Mucosa of gallbladder (tissue), 1 donor: ENCODE data around the gene REXO5. TPM values are rescaled to one million over a fixed set of nuclear protein-coding genes. Genes with fewer than 3 reads are reported as not detected.

Source experiments
- DNase-seq: peaks from one replicate; pipeline ENCODE4 v3.0.0-alpha.2; 2020; ENCODE audit warnings: low spot score
- total RNA-seq: library from RNA; stranded (reverse); gene quantifications from one replicate; pipeline ENCODE4 v1.2.1, GENCODE V29; 2021
- donor health status: DM: no; HTN: no; CAD: no.

The REXO5 gene
- total RNA-seq, 1 donor from 2014 or later, result 2.2 TPM

- DNase-seq, result no peak
Observed at GRCh38 chr16:20871941-20872815, 65.9 kb downstream of the REXO5 start.

DNA sequence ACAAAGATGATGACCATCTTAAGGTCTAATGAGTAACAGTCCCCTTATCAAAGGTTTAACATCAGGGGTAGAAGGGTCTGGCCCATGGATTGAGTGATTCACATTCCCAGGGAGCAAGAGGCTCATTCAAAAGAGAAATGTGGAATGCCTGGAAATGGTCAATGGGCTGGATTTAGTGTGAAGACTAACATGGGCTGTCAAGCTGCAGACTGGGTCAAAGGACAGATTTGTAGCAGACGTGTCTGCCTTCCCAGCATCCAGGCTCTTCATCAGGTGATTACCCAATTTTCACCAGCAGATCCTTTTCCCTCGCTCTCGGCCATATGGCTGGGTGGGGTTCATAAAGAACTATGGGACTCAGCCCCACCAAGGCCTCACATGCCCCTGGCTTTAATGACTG, 67.0 kb downstream of the REXO5 start:
- no peak for DNase-seq

DNA sequence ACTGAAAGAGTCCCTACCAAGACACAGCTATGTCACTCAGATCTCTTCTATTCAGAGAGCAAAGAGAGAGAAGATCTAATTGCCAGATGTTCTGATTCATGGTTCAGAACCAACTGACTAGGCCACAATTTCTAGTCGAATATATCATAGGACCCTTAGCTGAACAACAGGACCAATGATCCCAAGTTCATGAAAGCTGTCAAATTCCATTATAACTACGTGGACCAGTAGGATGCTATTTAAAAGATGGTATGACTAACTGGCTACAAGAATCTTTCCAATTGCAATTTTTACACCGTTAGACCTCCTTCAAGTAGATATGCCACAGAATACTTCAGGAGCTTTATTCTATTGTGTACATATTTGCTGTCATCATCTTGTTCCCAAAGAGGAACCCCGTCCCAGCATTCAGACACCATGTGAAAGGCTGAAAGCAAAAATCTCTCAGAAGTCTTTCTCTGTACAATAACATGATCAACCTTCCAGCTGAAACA, 67.8 kb downstream of the REXO5 start:
- no peak for DNase-seq

- DNase-seq, result no peak
Observed at GRCh38 chr16:20875355-20875650, 69.0 kb downstream of the REXO5 start.

DNA sequence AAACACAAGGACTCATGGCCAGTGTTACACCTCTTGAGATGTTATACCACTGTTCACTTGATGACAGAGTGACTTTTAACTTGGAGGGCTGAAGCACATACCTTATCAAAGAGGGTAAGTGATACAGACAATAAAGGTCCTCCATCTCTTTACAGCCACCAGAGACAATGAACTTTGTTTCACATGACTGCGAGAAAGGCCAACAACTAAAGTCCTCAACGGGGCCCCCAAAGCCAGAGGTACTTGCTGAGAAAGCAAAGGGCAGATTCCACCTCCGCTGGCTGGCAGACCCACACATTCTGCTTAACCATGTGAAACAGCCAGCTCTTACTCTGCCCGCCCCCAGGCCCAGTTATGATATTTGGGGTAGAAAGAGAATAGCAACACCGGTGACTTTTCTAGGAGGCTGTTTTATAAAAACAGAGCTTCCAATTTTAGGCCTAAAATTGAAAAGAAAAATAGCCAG, 72.4 kb downstream of the REXO5 start:
- DNase-seq, result no peak

GRCh38 chr16:20879175-20880040, 73.1 kb downstream of the REXO5 start:
- DNase-seq, result no peak

DNA sequence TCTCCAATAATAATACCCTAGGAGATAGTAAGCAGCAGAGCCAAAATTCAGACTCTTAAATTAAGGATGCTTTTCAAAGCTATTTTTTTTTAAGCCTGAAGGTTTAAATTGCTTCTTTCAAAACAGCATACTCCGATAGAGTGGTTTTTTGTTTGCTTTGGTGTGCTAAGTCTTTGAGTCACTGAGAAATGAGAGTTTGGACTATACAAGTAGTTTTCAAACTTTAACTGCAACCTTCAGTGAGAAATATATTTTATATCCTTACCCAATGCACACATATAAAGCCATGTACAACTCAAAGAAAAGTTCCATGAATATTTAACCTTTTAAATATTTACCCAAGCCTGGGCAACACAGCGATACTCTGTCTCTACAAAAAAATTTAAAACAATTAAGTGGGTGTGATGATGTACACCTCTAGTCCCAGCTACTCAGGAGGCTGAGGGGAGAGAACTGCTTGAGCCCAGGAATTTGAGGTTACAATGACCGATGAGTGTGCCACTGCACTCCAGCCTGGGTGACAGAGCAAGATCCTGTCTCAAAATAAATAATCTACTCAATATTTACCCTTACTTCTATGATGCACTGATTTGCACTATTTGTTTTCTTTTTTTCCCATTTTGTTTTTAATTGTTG, 74.7 kb downstream of the REXO5 start:
- DNase-seq, result no peak

- DNase-seq, result no peak
Observed at GRCh38 chr16:20881503-20881878, 75.2 kb downstream of the REXO5 start.

GRCh38 chr16:20883554-20884239, 77.4 kb downstream of the REXO5 start:
- DNase-seq, result no peak

DNA sequence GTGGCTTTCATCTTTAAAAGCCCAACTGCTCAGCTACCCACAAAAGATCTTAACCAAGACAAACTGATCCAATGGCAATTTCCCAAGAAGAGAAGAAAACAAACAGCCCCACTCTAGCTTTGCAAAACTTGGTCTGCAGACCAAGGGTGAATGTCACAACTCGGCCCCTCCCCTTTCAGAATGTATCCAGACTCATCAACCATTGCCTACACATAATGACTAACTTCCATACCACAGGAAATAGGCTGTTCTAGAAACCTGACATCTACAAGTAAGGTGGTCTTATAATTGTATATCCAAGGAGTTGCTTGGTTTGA, 77.9 kb downstream of the REXO5 start:
- DNase-seq, result no peak

GRCh38 chr16:20886320-20886719, 80.0 kb downstream of the REXO5 start:
- DNase-seq, result no peak

DNA sequence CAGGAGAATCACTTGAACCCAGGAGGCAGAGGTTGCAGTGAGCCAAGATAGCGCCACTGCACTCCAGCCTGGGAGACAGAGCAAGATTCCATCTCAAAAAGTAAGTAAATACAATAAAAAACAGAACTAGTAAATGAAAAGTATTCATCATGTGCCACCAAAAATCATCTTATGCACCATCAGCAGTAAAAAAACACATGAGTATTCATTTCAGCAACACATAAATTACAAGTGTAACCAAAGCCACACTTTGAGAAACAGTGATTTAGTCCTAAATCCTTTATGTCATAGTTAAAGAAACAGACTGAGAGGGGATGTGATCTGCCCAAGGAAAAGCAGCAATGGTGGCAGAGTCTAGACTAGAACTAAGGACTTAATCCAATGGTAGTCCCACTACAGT, 80.9 kb downstream of the REXO5 start:
- no peak for DNase-seq

- DNase-seq, result no peak
Observed at GRCh38 chr16:20889625-20890275, 83.4 kb downstream of the REXO5 start.

DNA sequence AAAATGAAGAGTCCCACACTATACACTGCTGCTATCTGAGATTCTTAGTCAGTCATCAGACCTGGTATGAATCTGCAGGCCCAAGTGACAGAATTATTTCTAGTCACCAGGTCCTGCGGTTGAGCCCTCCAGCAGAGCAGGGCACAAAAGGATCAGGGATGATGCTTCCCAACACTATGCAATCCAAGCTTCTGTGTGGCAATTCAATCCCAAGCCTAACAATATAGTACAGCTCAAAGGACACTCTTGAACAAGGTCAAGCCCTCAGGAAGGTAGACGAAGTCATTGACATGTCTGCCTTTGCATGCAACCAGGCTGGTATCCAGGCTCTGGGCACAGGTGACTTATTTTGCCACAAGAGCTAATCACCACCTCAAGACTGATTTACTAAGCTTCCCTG, 88.1 kb downstream of the REXO5 start:
- DNase-seq, result no peak

DNA sequence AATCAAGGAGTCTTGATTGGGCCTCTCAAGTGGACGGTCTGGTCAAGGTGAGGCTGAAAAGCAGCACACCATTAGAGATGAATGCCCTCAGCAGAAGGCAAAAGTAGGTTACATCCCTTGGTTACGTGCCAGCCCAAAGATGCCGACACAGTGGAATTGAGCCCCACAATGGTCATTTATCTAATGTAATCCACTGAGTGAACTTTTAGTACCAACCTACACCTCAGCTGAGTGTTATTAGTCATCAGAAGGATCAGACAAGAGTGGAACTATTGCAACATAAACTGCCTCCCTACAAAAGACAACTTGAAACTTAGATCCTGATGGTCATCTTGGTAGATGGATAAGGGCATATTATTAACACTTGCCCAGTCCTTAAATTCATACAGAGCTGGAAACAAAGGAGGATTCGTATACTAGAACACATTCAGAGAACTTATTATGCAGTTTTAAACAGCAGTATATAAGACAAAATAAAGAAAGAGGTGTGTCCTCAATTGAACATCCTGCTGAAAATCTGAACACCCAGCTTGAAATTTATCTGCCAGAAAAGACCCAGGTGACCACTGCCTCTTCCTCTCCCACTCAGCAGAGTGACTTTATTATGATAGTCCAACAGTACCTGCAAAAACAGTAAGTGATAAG, 91.0 kb downstream of the REXO5 start:
- no peak for DNase-seq

GRCh38 chr16:20897922-20898321, 91.6 kb downstream of the REXO5 start:
- DNase-seq, result no peak

GRCh38 chr16:20899071-20899470, 92.7 kb downstream of the REXO5 start:
- no peak for DNase-seq
